Measurements from ENCODE around the gene IFNB1. TPM values are rescaled to one million over a fixed set of nuclear protein-coding genes. Genes with fewer than 3 reads are reported as not detected.

The IFNB1 gene
- total RNA-seq, 2 experiments from 2014 or later, result 0.44 to 0.57 TPM

DNA sequence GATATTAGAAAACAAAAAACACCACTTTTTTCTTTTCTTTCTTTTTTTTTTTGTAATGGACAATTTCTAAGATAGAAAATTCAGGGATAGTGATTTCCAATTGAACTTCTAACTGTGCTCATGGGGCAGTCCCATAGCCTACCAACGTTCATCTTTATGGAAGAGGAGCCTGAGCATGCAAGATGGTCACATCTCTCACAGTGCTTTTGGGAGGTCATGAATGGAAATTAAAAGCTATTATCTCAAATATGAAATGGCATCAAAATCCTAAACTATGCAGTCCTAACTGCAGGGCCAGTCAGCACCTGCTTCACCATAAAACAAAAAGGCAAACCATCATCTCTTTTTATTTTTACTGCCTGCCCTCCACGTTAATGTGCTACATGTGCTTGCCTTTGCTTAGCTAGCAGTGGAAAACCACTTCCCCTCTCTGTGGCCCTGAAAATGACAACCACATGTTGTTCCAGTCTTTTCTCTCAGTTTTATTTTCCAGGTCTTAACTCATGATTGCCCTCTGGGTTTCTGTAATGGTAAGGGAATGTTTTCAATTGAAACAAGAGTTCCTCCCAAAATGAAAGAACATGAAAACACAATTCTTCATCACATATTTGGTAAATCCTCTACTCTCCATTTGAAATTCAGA is 16.7 kb downstream of the IFNB1 start:
- CTCF ChIA-PET, result interaction anchor here (0.6 to 1.0 kb wide), 2 partner anchors 9 to 318 kb away, joined by 3 to 6 read pairs; no protein-coding TSS in a partner anchor
- Mint-ChIP-seq H3K4me3 (no peak overlapping the region), H3K27me3 (ENCODE audit: low read depth) (no peaks in the 10 kb centered on the region), H3K36me3 (ENCODE audit: low read depth) (no peaks in the 10 kb centered on the region), H3K4me1 (ENCODE audit: low read depth) (peaks cover 14% of the 10 kb centered on the region), H3K27ac (no peak overlapping the region), H3K9me3 (peaks cover 1% of the 10 kb centered on the region)
- intact Hi-C loops (cut with micrococcal nuclease), result no loop called here
- peak; percentile 23 for DNase-seq

DNA sequence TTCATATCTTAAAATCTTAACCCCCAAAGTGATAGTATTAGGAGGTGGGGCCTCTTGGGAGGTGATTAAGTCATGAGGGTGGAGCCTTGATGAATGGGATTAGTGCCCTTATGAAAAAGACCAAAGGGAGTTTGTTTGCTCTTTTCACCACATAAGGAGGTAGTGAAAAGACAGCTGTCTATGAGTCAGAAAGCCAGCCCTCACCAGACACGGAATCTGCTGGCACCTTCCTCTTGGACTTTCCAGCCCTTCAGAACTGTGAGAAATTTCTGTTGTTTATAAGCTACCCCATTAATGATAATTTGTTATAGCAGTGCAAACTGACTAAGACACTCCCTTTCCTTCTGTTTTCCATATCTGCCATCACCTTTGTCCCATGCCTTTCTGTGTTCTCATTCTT is 20.8 kb downstream of the IFNB1 start:
- intact Hi-C loops (cut with micrococcal nuclease), result no loop called here
- no peak for DNase-seq
- Mint-ChIP-seq H3K4me1 (ENCODE audit: low read depth) (peaks cover 17% of the 10 kb centered on the region), H3K36me3 (ENCODE audit: low read depth) (peaks cover 1% of the 10 kb centered on the region), H3K9me3 (no peaks in the 10 kb centered on the region), H3K27ac (no peak overlapping the region), H3K4me3 (no peak overlapping the region), H3K27me3 (ENCODE audit: low read depth) (no peaks in the 10 kb centered on the region)
- CTCF ChIA-PET, result interaction anchor here (0.6 kb wide), 1 partner anchor 122 kb away, joined by 3 read pairs; no protein-coding TSS in a partner anchor

DNA sequence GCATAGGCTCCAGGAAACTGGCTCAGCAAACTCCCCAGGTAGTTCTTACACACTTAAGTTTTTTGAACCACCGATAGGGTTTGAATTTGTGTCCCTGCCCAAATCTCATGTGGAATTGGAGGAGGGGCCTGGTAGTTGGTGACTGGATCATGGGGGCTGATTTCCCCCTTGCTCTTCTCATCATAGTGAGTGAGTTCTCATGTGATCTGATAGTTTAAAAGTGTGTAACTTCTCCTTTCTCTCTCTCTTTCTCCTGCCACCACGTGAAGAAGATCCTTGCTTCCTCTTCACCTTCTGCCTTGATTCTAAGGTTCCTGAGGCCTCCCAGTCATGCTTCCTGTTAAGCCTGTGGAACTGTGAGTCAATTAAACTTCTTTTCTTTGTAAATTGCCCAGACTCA is 23.9 kb downstream of the IFNB1 start:
- H3K27ac Mint-ChIP-seq, result no peak overlapping the region
- DNase-seq, result no peak
- CTCF ChIA-PET, result interaction anchor here (1.5 kb wide), 1 partner anchor 57 kb away, joined by 4 read pairs; no protein-coding TSS in a partner anchor
- no peaks in the 10 kb centered on the region for H3K9me3 Mint-ChIP-seq
- H3K27me3 Mint-ChIP-seq (ENCODE audit: low read depth), result no peaks in the 10 kb centered on the region
- intact Hi-C loops (cut with micrococcal nuclease), result no loop called here
- peaks cover 2% of the 10 kb centered on the region for H3K4me1 Mint-ChIP-seq (ENCODE audit: low read depth)
- peaks cover 1% of the 10 kb centered on the region for H3K36me3 Mint-ChIP-seq (ENCODE audit: low read depth)
- H3K4me3 Mint-ChIP-seq, result no peak overlapping the region

DNA sequence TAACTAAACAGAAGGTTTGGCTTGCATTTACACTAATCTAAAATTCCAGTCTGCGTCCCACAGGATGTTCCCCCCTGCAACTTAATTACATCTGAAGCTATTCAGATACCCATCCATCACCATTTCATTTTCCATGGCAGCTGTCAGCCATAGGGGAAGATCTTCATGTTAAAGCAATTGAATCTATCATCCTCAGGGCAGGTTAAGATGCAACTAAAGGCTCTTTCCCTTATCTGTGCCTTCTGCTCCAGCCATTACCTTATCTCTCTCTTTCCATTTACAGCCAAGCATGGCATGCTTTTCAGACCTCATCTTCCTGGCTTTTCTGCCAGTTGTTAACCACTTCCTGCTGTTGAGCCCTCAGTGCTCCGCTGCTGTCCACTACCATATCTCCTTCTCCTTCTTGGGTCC is 30.5 kb downstream of the IFNB1 start:
- Mint-ChIP-seq H3K9me3 (no peaks in the 10 kb centered on the region), H3K27me3 (ENCODE audit: low read depth) (no peaks in the 10 kb centered on the region)

DNA sequence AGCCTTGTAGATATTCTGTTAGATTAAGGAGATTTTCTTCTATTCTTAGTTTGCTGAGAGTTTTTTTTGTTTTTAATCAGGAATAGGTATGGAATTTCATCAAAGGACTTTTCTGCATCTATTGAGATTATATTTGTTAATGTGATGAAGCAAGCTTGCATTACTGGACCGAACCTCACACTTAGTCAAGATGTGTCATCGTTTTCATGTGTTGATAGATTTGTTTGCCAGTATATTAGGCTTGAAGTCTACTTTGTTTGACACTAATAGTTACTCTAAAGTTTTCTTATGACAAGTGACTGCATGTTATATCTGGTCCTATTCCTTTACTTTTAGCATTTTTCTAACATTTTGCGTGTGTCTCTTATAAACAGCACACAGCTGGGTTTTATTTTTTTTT is 33.9 kb downstream of the IFNB1 start:
- Mint-ChIP-seq H3K27ac (no peak overlapping the region), H3K27me3 (ENCODE audit: low read depth) (no peaks in the 10 kb centered on the region), H3K4me3 (no peak overlapping the region), H3K4me1 (ENCODE audit: low read depth) (peaks cover 5% of the 10 kb centered on the region), H3K9me3 (no peaks in the 10 kb centered on the region), H3K36me3 (ENCODE audit: low read depth) (no peaks in the 10 kb centered on the region)
- no peak for DNase-seq
- CTCF ChIA-PET, result no interaction called here
- intact Hi-C loops (cut with micrococcal nuclease), result no loop called here

More for the DNA sequence above, 30.5 kb downstream of the IFNB1 start:
- no peak for DNase-seq
- CTCF ChIA-PET, result interaction anchor here (0.6 to 1.6 kb wide), 3 partner anchors 31 to 393 kb away, joined by 3 to 5 read pairs (median 3); no protein-coding TSS in a partner anchor
- H3K36me3 Mint-ChIP-seq (ENCODE audit: low read depth), result no peaks in the 10 kb centered on the region
- intact Hi-C loops (cut with micrococcal nuclease), result no loop called here
- no peak overlapping the region for H3K27ac Mint-ChIP-seq
- no peak overlapping the region for H3K4me3 Mint-ChIP-seq
- no peaks in the 10 kb centered on the region for H3K4me1 Mint-ChIP-seq (ENCODE audit: low read depth)

DNA sequence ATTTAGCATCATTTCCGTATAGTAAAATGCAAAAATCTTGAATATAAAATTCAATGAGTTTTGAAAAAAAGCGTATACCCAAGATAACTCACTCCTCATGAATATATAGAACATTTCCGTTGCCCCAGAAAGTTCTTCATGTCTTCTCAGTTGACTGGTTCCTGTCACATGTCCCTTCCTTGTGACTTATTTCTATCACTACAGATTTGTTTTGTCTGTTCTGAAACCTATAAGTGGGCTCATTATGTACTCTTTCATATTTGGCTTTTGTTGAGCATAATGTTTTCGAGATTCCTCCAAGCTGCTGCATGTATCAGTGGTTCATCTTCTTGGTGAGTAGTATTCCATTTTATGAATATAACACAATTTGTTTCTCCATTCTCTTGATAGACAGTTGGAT is 35.3 kb downstream of the IFNB1 start:
- Mint-ChIP-seq H3K9me3 (no peaks in the 10 kb centered on the region), H3K27ac (no peak overlapping the region), H3K4me3 (no peak overlapping the region), H3K27me3 (ENCODE audit: low read depth) (no peaks in the 10 kb centered on the region), H3K36me3 (ENCODE audit: low read depth) (no peaks in the 10 kb centered on the region), H3K4me1 (ENCODE audit: low read depth) (peaks cover 5% of the 10 kb centered on the region)
- no peak for DNase-seq
- intact Hi-C loops (cut with micrococcal nuclease), result no loop called here
- CTCF ChIA-PET, result no interaction called here

DNA sequence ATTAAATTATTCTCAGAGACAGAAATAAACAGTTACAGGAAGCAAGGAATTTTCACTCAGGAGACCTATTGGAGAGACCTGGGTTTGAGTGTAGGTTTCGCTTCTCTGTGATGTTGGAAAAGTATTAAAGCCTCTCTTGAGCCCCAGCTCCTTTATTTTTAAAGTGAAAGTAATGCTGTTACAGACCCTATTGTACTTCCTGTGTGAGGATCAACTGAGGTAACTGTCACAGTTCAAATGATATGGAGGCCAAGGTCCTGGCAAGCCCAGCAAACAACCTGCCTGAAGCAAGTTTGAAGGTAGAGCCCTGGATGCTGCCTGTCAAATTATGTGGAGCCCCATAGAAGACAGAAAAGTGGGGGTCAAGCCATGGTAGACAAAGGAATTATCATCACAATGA is 38.4 kb downstream of the IFNB1 start:
- no peaks in the 10 kb centered on the region for H3K9me3 Mint-ChIP-seq
- no peak for DNase-seq
- H3K27ac Mint-ChIP-seq, result no peak overlapping the region
- H3K4me3 Mint-ChIP-seq, result no peak overlapping the region
- CTCF ChIA-PET, result interaction anchor here (0.5 kb wide), 1 partner anchor 1199 kb away, joined by 5 read pairs; no protein-coding TSS in a partner anchor
- H3K27me3 Mint-ChIP-seq (ENCODE audit: low read depth), result no peaks in the 10 kb centered on the region
- intact Hi-C loops (cut with micrococcal nuclease), result loop anchor here (10.0 kb wide), 2 partner anchors 535 to 965 kb away; partner anchors contain the start of gene CDKN2B
- H3K4me1 Mint-ChIP-seq (ENCODE audit: low read depth), result peaks cover 5% of the 10 kb centered on the region
- no peaks in the 10 kb centered on the region for H3K36me3 Mint-ChIP-seq (ENCODE audit: low read depth)

DNA sequence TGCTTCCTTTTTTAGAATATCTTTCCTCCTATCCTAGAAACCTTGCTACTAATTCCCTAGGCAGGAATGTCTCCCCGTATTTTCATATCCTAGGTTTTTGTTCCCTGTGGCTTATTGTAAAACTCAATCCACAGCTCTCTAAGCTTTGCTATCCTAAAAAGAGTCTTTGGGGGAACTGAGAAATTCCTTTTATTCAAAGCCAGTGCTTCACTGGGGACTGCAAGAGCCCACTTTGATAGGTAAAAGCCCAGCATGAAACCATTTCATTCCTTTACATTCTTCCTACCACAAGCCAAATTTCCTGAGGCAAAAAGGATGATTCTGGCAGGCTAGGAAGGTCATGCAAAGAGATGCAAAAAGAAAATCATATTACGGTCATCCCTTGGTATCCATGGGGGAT is 40.5 kb downstream of the IFNB1 start:
- CTCF ChIA-PET, result no interaction called here
- Mint-ChIP-seq H3K36me3 (ENCODE audit: low read depth) (no peaks in the 10 kb centered on the region), H3K4me3 (no peak overlapping the region), H3K4me1 (ENCODE audit: low read depth) (peaks cover 12% of the 10 kb centered on the region), H3K27me3 (ENCODE audit: low read depth) (no peaks in the 10 kb centered on the region), H3K9me3 (no peaks in the 10 kb centered on the region), H3K27ac (no peak overlapping the region)
- intact Hi-C loops (cut with micrococcal nuclease), result loop anchor here (10.0 kb wide), 2 partner anchors 532 to 968 kb away; partner anchors contain the start of gene CDKN2B
- DNase-seq, result no peak

DNA sequence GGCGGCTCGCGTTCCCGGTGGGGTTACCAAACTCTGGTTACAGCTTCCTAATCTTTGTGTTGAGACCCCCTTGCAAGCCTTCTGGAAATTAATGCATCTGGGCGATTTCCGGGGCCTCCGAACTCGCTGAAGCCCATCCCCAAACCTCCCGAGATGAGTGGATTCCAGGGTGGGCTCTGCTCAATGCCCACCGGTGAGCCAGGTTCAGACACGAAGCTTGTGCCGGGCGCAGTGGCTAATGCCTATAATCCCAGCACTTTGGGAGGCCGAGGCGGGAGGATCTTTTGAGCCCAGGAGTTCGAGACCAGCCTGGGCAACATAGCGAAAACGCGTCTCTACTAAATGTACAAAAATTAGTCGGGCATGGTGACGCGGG is 45.9 kb downstream of the IFNB1 start:
- H3K4me3 Mint-ChIP-seq, result peak overlapping the region; percentile 49
- peak overlapping the region; percentile 69 for H3K27ac Mint-ChIP-seq
- no peaks in the 10 kb centered on the region for H3K27me3 Mint-ChIP-seq (ENCODE audit: low read depth)
- H3K9me3 Mint-ChIP-seq, result no peaks in the 10 kb centered on the region
- intact Hi-C loops (cut with micrococcal nuclease), result loop anchor here (1.0 to 10.0 kb wide), 17 partner anchors 30 to 1515 kb away; partner anchors contain the start of genes CDKN2B, FOCAD, KLHL9 and MTAP
- CTCF ChIA-PET, result interaction anchor here (1.0 to 1.7 kb wide), 2 partner anchors 13 to 90 kb away, joined by 3 to 4 read pairs; no protein-coding TSS in a partner anchor
- H3K36me3 Mint-ChIP-seq (ENCODE audit: low read depth), result peaks cover 1% of the 10 kb centered on the region
- DNase-seq, result no peak
- peaks cover 21% of the 10 kb centered on the region for H3K4me1 Mint-ChIP-seq (ENCODE audit: low read depth)

DNA sequence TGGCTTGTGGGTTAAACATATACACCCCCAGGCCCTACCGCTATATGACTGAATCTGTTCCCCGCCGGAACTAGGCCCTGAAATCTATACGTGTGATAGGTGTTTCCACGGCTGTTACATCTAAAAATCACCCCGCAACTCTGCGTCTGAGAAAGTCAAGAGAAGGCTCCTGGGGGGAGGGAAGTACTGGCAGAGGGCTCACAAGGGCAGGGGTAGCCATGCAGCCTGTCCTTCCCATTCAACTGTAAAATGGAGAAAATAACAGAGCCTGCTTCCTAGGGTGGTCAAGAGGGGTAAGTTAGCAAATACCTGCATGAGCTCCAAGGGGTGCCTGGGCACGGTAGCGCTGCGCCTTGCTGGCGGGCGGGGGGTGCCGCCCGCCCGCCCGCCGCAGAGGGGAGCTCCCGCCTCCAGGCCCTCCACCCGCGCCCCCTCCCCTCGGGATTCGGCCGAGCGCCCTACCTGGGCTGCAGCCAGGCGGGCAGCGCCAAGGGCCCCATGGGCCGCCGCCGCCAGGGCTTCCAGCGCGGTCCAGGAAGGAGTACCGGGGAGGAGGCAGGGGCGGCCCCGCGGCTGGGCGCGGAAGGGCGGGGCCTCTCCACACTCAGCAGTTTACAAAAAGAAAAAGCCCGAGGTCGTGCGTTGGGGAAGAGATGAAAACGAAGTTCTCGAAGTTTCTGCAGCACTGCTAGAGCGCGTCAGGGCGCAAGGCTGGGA is 46.5 kb downstream of the IFNB1 start, which contains the start of gene HACD4:
TSS of gene HACD4 (minus strand) at position 550 of the 717 bp plus-strand sequence. CDS start at position 500, 50 bp downstream.
- intact Hi-C loops (cut with micrococcal nuclease), result loop anchor here (1.0 to 10.0 kb wide), 17 partner anchors 30 to 1514 kb away; partner anchors contain the start of genes CDKN2B, FOCAD, KLHL9 and MTAP
- Mint-ChIP-seq H3K27ac (peak within 1 kb of the TSS; percentile 69), H3K9me3 (no peaks in the 10 kb centered on the region), H3K36me3 (ENCODE audit: low read depth) (peaks cover 3% of the 10 kb centered on the region), H3K27me3 (ENCODE audit: low read depth) (no peaks in the 10 kb centered on the region), H3K4me1 (ENCODE audit: low read depth) (peaks cover 25% of the 10 kb centered on the region), H3K4me3 (peak within 1 kb of the TSS; percentile 49)
- peak; percentile 78 for DNase-seq
- CTCF ChIA-PET, result interaction anchor here (1.0 to 1.7 kb wide), 4 partner anchors 12 to 79 kb away, joined by 3 to 5 read pairs (median 4); no protein-coding TSS in a partner anchor

DNA sequence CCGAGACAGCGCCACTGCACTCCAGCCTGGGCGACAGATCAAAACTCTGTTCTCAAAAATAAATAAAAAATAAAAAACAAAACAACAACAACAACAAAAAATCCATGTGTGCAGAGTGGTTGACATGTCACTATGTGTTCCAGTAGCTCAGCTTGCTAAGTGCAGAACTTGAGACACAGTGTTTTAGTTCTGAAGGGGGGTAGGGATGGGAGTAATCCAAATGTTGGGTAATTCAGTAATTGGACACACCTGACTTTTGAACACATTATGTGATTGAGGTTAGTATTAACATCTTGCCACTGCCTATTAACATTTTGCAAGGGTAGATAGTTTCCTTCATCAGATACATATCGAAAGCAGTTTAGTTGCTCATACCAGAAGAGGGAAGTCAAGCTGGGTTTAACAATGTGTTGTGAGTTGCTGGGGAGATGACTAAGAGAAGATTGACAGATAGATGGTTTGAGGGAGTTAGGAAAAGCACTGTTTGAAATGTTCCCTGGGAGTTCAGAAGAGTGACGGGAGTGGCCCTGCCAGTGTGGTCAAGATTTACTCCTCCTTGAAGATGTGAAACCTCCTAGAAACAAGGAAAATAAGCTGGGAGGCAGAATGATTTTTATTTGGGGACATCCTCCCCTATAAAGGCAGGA is 47.2 kb downstream of the IFNB1 start:
- Mint-ChIP-seq H3K27me3 (ENCODE audit: low read depth) (no peaks in the 10 kb centered on the region), H3K9me3 (no peaks in the 10 kb centered on the region), H3K36me3 (ENCODE audit: low read depth) (peaks cover 7% of the 10 kb centered on the region), H3K27ac (no peak overlapping the region), H3K4me1 (ENCODE audit: low read depth) (peaks cover 31% of the 10 kb centered on the region), H3K4me3 (no peak overlapping the region)
- peak; percentile 43 for DNase-seq
- CTCF ChIA-PET, result interaction anchor here (0.6 to 1.5 kb wide), 6 partner anchors 19 to 1153 kb away, joined by 3 to 5 read pairs (median 3); no protein-coding TSS in a partner anchor
- intact Hi-C loops (cut with micrococcal nuclease), result loop anchor here (1.0 to 10.0 kb wide), 20 partner anchors 29 to 1514 kb away; partner anchors contain the start of genes CDKN2B, FOCAD, KLHL9 and MTAP

DNA sequence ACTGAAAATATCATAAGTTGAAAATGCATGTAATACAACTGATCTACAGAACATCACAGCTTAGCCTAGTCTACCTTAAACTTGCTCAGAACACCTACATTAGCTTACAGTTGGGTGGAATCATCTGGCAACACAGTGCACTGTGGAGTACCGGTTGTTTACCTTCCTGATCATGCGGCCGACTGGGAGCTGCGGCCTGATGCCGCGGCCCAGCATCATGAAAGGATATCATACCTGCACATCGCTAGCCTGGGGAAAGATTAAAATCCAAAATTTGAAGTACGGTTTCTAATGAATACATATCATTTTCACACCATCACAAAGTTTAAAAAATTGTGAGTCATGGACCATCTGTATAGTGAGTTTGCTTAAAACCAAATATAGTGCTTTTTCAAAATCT is 48.1 kb downstream of the IFNB1 start:
- intact Hi-C loops (cut with micrococcal nuclease), result loop anchor here (1.0 to 10.0 kb wide), 13 partner anchors 53 to 1513 kb away; partner anchors contain the start of genes CDKN2B, KLHL9 and MTAP
- H3K4me1 Mint-ChIP-seq (ENCODE audit: low read depth), result peaks cover 31% of the 10 kb centered on the region
- H3K36me3 Mint-ChIP-seq (ENCODE audit: low read depth), result peaks cover 7% of the 10 kb centered on the region
- no peak for DNase-seq
- H3K4me3 Mint-ChIP-seq, result no peak overlapping the region
- CTCF ChIA-PET, result interaction anchor here (1.2 to 1.5 kb wide), 2 partner anchors 18 to 67 kb away, joined by 3 to 5 read pairs; no protein-coding TSS in a partner anchor
- H3K27ac Mint-ChIP-seq, result no peak overlapping the region
- no peaks in the 10 kb centered on the region for H3K9me3 Mint-ChIP-seq
- no peaks in the 10 kb centered on the region for H3K27me3 Mint-ChIP-seq (ENCODE audit: low read depth)

All from activated naive CD4-positive, alpha-beta T cell treated with anti-CD3 and anti-CD28 coated beads for 36 hours (primary cell).